Pancreas (tissue), 10 donors: ENCODE data around the gene YAF2. TPM values are rescaled to one million over a fixed set of nuclear protein-coding genes. Genes with fewer than 3 reads are reported as not detected.

Experiments
- ATAC-seq, 4 donors: fragments of 200-7000 bp; cut with Tn5 transposase; one replicate each; pipeline versions ENCODE4 v1.8.0 to v1.9.1; 2020; ENCODE audit warnings: mild to moderate bottlenecking in 4 of 4, moderate library complexity in 4 of 4
- DNase-seq, 6 donors: peaks; one replicate each; pipeline ENCODE4 v3.0.0-alpha.2; 2020
- FAIRE-seq: peaks from 2 replicates; lab custom pipeline; 2012; peaks lifted over from hg19 to GRCh38; lab: Jason Lieb, UNC
- H3K27ac ChIP-seq, 4 donors: fragments of 200-600 bp; sonication (generic); 1 replicate in 3 of 4; 2 replicates in 1 of 4; pipeline versions ENCODE4 v1.5.0 to v1.8.0; 2020
- H3K27me3 ChIP-seq, 4 donors: fragments of 200-600 bp; one replicate each; pipeline ENCODE4 v1.8.0; 2021
- H3K36me3 ChIP-seq, 3 donors: fragments of 200-600 bp; sonication (generic) in 1 of 3; one replicate each; pipeline versions ENCODE4 v1.5.0 to v1.8.0; 2020 to 2021
- H3K4me1 ChIP-seq, 3 donors: fragments of 200-600 bp; one replicate each; pipeline ENCODE4 v1.8.0; 2021
- H3K4me3 ChIP-seq, 4 donors: fragments of 200-600 bp; sonication (generic) in 2 of 4; one replicate each; pipeline versions ENCODE4 v1.5.0 to v1.8.0; 2020 to 2021
- H3K9me3 ChIP-seq, 4 donors: fragments of 200-600 bp; one replicate each; pipeline ENCODE4 v1.8.0; 2021
- CTCF ChIP-seq, 4 donors: fragments of 200-600 bp; sonication (generic) in 3 of 4; IDR thresholded peaks; one replicate each; pipeline versions ENCODE4 v1.5.0 to v1.8.0; 2021; ENCODE audit warnings: antibody characterized with exemption in 4 of 4
- WGBS, 2 donors: extraction: QIAGEN DNeasy Blood & Tissue Kit; methylation state at CpG; one replicate each; pipeline ENCODE4 v1.1.7; 2013; 5-methylcytosine and 5-hydroxymethylcytosine counted together
- intact Hi-C, 3 donors: fragments of 100-400 bp; cut with DNase I; formaldehyde crosslinking; loops; one replicate each; pipeline versions ENCODE4 v1.11.1 to v1.14.2; 2022
- polyA plus RNA-seq, 2 donors: library from polyadenylated mRNA; stranded (reverse); fragments of 200-250 nt; gene quantifications; one replicate each; pipeline ENCODE4 v1.2.3, GENCODE V29; 2013
- total RNA-seq, 6 donors: library from RNA; stranded (reverse); fragmentation: NEBNext Ultra II Directional in 4 of 6; extraction: Animal tissue kit (Norgen Biotek cat#: 25700) in 4 of 6; gene quantifications; one replicate each; pipeline versions ENCODE4 v1.2.1 to v1.2.4, GENCODE V29; 2021 to 2023
- donor health status: healthy with polysubstance abuse.
- donor health status: DM: no; HTN: no; CAD: no; lungs with moderate emphysema.
- donor health status: DM: no; HTN: no; CAD: no.
- donor health status: control.
- donor health status: control.
- donor health status: Bipolar disorder and iron deficiency.
- donor health status: DM: yes; HTN: yes; CAD: no.
- donor health status: DM: no; HTN: no; CAD: no.
- donor health status: DM: no; HTN: no; CAD: no.
- donor health status: DM: yes; HTN: yes; CAD: no.

YAF2 gene
- total and polyA plus RNA-seq, 8 donors: 7.1 to 14.7 (median 11.7) TPM

- Histone ChIP-seq H3K36me3 (peaks cover 0 to 5% (median 0%) of the 10 kb centered on the region in 3 donors), H3K4me3 (no peak overlapping the region), H3K4me1 (peaks cover 0 to 5% (median 0%) of the 10 kb centered on the region in 3 donors), H3K27ac (no peak overlapping the region), H3K9me3 (no peaks in the 10 kb centered on the region), H3K27me3 (no peaks in the 10 kb centered on the region)
- DNase-seq: no peak
- no peak for TF ChIP-seq CTCF (IDR thresholded peaks at IDR 0.05)
- intact Hi-C loops: no loop called here
- FAIRE-seq: no peak
- no peak for ATAC-seq
Measured at GRCh38 chr12:42173961-42174521, 64.0 kb downstream of the YAF2 start.

GRCh38 chr12:42172441-42173210 is 65.4 kb downstream of the YAF2 start:
- DNase-seq (no peak), FAIRE-seq (no peak), ATAC-seq (no peak)
- intact Hi-C loops: no loop called here
- H3K9me3 ChIP-seq: no peaks in the 10 kb centered on the region
- no peak overlapping the region for H3K4me3 ChIP-seq
- H3K36me3 ChIP-seq: peaks cover 0 to 5% (median 0%) of the 10 kb centered on the region in 3 donors
- WGBS, 2 donors: 95 to 97% methylated on average over 4 of the region's 4 CpGs
- TF ChIP-seq CTCF (IDR thresholded peaks at IDR 0.05): no peak
- H3K27me3 ChIP-seq: no peaks in the 10 kb centered on the region
- no peak overlapping the region for H3K27ac ChIP-seq
- peaks cover 0 to 5% (median 0%) of the 10 kb centered on the region in 3 donors for H3K4me1 ChIP-seq

- 96 to 99% methylated on average over 6 of the region's 6 CpGs for WGBS, 2 donors
- Histone ChIP-seq H3K4me3 (no peak overlapping the region), H3K36me3 (peaks cover 0 to 5% (median 0%) of the 10 kb centered on the region in 3 donors), H3K27me3 (no peaks in the 10 kb centered on the region), H3K27ac (no peak overlapping the region), H3K4me1 (peaks cover 0 to 14% (median 9%) of the 10 kb centered on the region in 3 donors), H3K9me3 (no peaks in the 10 kb centered on the region)
- intact Hi-C loops: no loop called here
- TF ChIP-seq CTCF (IDR thresholded peaks at IDR 0.05): no peak
- ATAC-seq: no peak
- no peak for DNase-seq
- no peak for FAIRE-seq
Measured at GRCh38 chr12:42167711-42168110, 70.3 kb downstream of the YAF2 start.

GRCh38 chr12:42166501-42166900 is 71.5 kb downstream of the YAF2 start:
- FAIRE-seq: no peak

More at GRCh38 chr12:42166501-42166900, 71.5 kb downstream of the YAF2 start:
- Histone ChIP-seq H3K27me3 (no peaks in the 10 kb centered on the region), H3K4me3 (no peak overlapping the region), H3K27ac (no peak overlapping the region), H3K36me3 (peaks cover 0 to 5% (median 0%) of the 10 kb centered on the region in 3 donors), H3K9me3 (no peaks in the 10 kb centered on the region), H3K4me1 (peaks cover 0 to 14% (median 9%) of the 10 kb centered on the region in 3 donors)
- intact Hi-C loops: no loop called here
- DNase-seq (no peak), ATAC-seq (no peak)
- no peak for TF ChIP-seq CTCF (IDR thresholded peaks at IDR 0.05)
